ENCODE data around the gene NR2F6. TPM values are rescaled to one million over a fixed set of nuclear protein-coding genes. Genes with fewer than 3 reads are reported as not detected.

NR2F6 gene
- total and polyA plus RNA-seq, 11 donors = 30.8 to 117 (median 46.3) TPM

GRCh38 chr19:17240062-17240752 lies 5.5 kb downstream of the NR2F6 start:
- WGBS, 4 donors = 74 to 79% (median 76%) methylated on average over 24 of the region's 24 CpGs
- no peak overlapping the region for H3K27ac ChIP-seq

GRCh38 chr19:17237747-17238706 lies 7.7 kb downstream of the NR2F6 start:
- Histone ChIP-seq H3K9me3 (no peaks in the 10 kb centered on the region), H3K4me1 (peaks cover 9 to 47% (median 32%) of the 10 kb centered on the region in 12 donors), H3K27ac (no peak overlapping the region), H3K27me3 (no peaks in the 10 kb centered on the region), H3K4me3 (no peak overlapping the region), H3K36me3 (peaks cover 0 to 35% (median 10%) of the 10 kb centered on the region in 9 donors)
- WGBS, 4 donors = 94 to 96% (median 95%) methylated on average over 13 of the region's 13 CpGs
- TF ChIP-seq POLR2A (IDR thresholded peaks at IDR 0.05) (no peak), CTCF (IDR thresholded peaks at IDR 0.05) (no peak)
- ATAC-seq (no peak), DNase-seq (no peak)
- intact Hi-C loops (cut with DNase I) = loop anchor here in 3 of 10 donors (5.0 to 10.0 kb wide), 3 partner anchors 161 to 171 kb away; partner anchors contain the start of genes HAUS8 (in 2 of the 3) and MYO9B (in 2 of the 3)

More at GRCh38 chr19:17240062-17240752, 5.5 kb downstream of the NR2F6 start:
- intact Hi-C loops (cut with DNase I) = loop anchor here in 1 of 10 donors (5.0 kb wide), 1 partner anchor 33 kb away; no protein-coding TSS in a partner anchor
- Histone ChIP-seq H3K4me3 (no peak overlapping the region), H3K9me3 (no peaks in the 10 kb centered on the region), H3K27me3 (no peaks in the 10 kb centered on the region), H3K4me1 (peaks cover 9 to 50% (median 31%) of the 10 kb centered on the region in 12 donors), H3K36me3 (peaks cover 0 to 29% (median 9%) of the 10 kb centered on the region in 9 donors)
- no peak for TF ChIP-seq CTCF (IDR thresholded peaks at IDR 0.05)
- no peak for TF ChIP-seq POLR2A (IDR thresholded peaks at IDR 0.05)
- no peak for DNase-seq
- no peak for ATAC-seq

- H3K9me3 ChIP-seq = no peaks in the 10 kb centered on the region
- TF ChIP-seq CTCF (IDR thresholded peaks at IDR 0.05) (no peak), POLR2A (IDR thresholded peaks at IDR 0.05) (no peak)
- intact Hi-C loops (cut with DNase I) = loop anchor here in 3 of 10 donors (5.0 to 10.0 kb wide), 3 partner anchors 160 to 170 kb away; partner anchors contain the start of genes HAUS8 (in 2 of the 3) and MYO9B (in 2 of the 3)
- peaks cover 4 to 36% (median 26%) of the 10 kb centered on the region in 12 donors for H3K4me1 ChIP-seq
- no peak overlapping the region for H3K4me3 ChIP-seq
- H3K27ac ChIP-seq = peak overlapping the region in 8 of 12 donors; percentile 52 to 86 (median 72)
- DNase-seq (no peak), ATAC-seq (no peak)
- H3K36me3 ChIP-seq = peaks cover 0 to 46% (median 20%) of the 10 kb centered on the region in 9 donors
- WGBS, 4 donors = 86 to 91% (median 88%) methylated on average over 18 of the region's 18 CpGs
- no peaks in the 10 kb centered on the region for H3K27me3 ChIP-seq
Measured at GRCh38 chr19:17236811-17237543, 8.7 kb downstream of the NR2F6 start.
